HG02678 (cell line): ENCODE measurements around the gene PCDH15.

Source experiments
- ATAC-seq: cut with Tn5 transposase; IDR thresholded peaks from one replicate; pipeline ENCODE4 v1.9.1; 2021; ENCODE audit warnings: mild to moderate bottlenecking, moderate library complexity; ENCODE audit not compliant: unreplicated experiment

PCDH15 gene

GRCh38 chr10:54708591-54708990 is 92.4 kb downstream of the PCDH15 start:
- ATAC-seq = no peak

- no peak for ATAC-seq
Observed at GRCh38 chr10:54708021-54708420, 93.0 kb downstream of the PCDH15 start.

DNA sequence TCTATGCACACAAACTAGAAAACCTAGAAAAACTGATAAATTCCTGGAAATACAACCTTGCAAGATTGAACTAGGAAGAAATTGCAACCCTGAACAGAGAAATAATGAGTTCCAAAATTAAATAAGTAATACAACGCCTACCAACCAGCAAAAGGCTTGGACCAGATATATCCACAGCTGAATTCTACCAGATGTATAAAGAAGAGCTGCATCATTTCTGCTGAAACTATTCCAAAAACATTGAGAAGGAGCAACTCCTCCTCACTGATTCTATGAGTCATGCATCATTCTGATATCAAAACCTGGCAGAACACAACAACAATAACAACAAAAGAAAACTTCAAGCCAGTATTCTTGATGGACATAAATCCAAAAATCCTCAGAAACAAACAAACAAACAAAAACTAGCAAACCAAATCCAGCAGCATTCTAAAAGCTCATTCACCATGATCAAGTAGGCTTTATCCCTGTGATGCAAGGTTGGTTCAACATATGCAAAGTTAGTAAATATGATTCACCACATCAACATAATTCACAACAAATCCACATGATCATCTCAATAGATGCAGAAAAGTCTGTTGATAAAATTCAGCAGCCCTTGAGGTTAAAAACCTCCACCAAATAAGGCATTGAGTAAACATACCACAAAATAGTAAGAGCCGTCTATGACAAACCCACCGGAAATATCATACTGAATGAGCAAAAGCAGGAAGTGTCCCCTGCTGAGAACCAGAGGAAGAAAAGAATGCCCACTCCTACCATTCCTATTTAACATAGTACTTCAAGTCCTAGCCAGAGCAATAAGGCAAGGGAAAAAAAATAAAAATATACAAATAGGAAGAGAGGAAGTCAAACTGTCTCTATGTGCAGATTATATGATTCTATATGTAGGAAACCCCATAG is 98.2 kb downstream of the PCDH15 start:
- ATAC-seq = no peak

DNA sequence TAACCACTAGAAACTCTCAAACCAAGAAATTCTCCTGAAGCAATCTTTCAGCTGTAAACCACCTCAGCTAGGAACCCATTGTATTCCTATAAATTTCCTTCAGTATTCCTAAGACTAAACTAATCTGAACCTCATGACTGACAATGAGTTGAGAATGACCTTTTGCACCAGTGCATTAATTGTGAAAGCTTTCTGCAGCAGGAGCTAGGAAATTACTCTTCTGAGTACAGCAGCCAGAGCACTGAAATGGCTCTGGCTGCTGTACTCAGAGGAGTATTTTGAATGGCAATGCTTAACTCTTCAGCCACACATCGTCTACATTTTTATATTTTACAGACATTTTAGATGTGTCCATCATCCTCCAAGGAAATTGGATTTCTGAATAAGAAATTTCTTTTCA is 109.7 kb downstream of the PCDH15 start:
- no peak for ATAC-seq

DNA sequence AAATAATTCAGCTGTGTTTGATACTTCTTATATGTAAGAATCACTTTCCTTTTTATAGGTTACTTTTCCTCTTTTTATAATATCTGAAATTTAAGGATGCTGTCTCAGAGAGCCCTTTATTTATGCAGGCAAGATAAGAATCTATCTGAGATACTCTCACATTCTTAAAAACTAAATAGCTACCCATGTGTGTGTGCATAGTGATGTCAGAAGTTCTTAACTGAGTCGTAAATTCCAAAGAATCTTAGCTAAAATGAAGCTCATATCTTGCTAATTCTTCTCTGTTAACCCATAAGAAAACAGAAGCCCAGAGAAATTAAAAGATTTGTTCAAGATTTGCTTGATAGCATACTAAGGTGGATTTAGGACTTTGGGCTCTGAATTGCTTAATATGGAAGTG is 118.5 kb downstream of the PCDH15 start:
- ATAC-seq = no peak

- ATAC-seq = no peak
Observed at GRCh38 chr10:54681136-54681535, 119.9 kb downstream of the PCDH15 start.

- no peak for ATAC-seq
Observed at GRCh38 chr10:54667136-54667535, 133.9 kb downstream of the PCDH15 start.

DNA sequence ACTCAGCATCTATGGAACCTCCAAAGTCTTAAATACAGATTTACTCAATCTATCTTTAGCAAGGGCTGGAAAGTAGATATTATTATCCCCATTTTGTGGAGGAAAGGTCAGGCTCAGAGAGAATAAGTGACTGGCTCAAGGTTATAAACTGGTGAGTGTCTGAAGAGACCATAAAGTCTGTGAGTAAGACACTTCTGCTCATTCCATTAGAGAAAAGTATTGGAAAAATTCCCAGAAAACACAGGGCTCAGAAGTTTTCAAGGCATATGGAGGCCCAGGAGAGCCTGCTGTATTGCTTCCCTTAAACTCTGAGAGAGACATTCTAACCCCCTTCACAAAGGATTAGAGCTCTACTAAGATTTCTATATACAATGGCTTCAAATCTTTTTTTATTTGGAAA is 134.8 kb downstream of the PCDH15 start:
- no peak for ATAC-seq

- no peak for ATAC-seq
Observed at GRCh38 chr10:54665095-54665494, 135.9 kb downstream of the PCDH15 start.

GRCh38 chr10:54660397-54660796 is 140.6 kb downstream of the PCDH15 start:
- no peak for ATAC-seq

DNA sequence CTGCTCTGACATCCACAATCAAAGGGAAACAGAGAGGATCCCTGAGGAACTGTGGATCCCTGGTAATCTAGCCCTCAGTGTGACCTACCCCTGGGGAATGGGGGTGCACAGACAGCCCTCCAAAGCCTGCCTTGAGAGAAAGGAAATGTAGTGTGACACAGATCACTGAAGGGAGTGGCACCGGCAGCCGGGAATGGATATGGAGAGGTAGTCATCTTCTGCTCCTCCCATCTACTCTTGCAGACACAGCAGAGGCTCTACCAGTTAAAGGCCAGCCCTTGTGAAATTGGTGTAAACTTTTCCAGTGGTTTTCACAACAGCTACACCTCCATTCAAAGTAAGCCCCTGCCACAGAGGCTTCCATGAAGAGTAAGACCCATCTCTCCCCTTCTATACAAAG is 144.4 kb downstream of the PCDH15 start:
- ATAC-seq = no peak

- no peak for ATAC-seq
Observed at GRCh38 chr10:54653518-54653917, 147.5 kb downstream of the PCDH15 start.

- ATAC-seq = no peak
Observed at GRCh38 chr10:54650547-54650946, 150.5 kb downstream of the PCDH15 start.

- ATAC-seq = no peak
Observed at GRCh38 chr10:54622017-54622416, 179.0 kb downstream of the PCDH15 start.

DNA sequence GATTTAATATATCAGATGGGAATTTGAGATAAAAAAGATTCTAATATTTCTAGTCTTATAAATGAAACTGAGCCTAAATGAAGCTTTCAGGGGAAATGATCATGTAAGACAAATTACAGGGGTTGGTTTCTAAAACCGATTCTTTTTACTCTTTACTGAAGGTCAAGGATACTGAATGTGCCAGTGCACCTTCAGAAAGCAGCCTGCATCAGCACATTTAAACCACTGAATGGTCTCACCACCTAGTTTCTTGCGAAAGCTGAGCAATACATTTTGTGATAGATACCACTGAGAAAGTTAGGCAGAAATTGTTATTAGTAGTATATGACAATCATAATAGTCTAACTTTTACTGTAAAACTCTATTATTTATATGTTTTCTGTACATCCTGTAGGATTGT is 180.7 kb downstream of the PCDH15 start:
- ATAC-seq = no peak

GRCh38 chr10:54614072-54614471 is 187.0 kb downstream of the PCDH15 start:
- ATAC-seq = no peak

DNA sequence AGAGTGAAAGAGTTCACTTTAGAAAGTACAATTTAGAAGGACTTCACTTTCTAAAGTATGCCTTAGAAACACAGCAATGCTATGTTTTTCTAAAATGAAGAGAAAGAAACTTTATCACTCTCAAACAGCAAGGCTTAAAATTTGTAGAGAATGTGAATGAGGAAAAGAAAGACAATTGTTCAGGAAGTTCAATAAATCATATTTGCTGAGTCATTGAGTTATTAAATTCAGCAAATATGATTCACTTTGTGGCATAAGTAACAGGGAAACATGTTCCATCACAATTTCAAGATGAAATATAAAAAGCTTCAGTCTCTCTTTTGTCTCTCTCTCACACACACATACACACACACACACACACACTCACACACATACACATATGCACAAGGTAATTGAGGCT is 187.9 kb downstream of the PCDH15 start:
- no peak for ATAC-seq

DNA sequence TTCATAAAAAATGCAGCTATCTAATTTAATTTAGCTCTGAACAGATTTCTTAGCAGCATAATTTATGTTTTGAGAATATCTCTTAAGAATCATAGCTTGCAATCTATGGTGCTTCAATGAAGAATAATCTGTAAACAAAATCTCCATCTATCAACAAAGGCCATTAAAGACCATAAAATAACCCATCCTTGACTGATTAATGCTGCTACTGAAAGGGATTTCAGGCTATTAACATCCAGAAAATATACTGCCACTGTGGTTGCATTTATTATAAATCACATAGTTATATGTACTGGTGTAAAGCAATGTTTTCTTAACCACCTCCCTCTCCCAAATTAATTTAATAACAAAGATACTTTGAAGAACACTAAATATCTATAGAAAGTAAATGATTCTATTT is 191.6 kb downstream of the PCDH15 start:
- ATAC-seq = no peak

- ATAC-seq = no peak
Observed at GRCh38 chr10:54607983-54608382, 193.0 kb downstream of the PCDH15 start.

DNA sequence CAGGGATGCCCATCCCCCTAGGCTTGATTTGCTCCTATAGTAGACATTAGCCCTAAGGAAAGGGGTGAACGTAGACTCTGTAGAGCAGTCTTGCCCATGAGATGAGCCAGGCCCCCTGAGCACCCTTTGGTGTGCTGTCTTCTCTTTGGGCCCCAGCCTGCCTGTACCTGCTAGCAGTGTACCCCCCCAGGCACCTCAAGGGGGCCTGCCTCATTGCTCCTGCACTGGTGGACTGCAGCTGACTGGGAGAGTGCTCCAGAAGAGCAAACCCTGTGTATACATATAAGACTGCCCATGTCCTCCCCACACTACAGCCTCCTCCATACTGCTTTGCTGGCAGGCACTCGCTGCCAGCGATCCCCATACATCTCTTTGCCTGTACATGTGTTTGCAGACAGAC is 206.7 kb downstream of the PCDH15 start:
- ATAC-seq = no peak

DNA sequence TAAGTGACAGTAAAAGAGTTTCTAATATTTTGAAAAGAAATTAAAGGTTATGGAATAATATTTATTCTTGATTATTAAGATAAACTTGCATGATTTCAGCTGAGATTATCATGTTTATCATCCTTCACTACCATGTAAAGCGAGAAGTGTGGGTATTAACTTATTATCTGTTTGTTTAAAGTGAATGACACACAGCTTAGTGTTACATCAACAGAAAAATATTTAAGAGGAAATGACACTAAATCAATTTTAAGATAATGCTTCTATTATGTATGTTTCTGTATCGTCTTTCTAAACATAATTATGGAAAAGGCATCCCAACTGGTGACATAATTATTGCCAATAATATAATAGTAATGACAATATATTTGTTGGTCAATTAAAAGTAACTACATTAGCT is 213.1 kb downstream of the PCDH15 start:
- ATAC-seq = no peak

DNA sequence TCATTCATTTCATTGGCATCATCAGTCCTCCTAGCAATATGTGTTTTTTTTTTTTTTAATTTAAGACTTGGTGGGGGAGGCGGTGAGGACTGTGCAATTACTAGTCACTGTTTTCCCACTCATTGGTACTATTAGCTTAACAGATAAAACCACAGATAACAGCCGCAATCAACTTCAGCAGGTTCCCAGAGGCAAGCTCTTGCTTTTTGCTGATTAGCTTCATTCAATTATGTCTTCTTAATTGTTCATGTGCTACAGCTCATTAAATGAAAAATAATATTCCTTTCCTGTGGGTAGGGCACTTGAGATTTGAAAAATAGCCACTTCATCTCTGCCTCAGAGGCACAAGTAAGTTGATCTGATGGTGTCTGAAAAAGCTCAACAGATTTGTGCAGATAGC is 215.5 kb downstream of the PCDH15 start:
- ATAC-seq = no peak

DNA sequence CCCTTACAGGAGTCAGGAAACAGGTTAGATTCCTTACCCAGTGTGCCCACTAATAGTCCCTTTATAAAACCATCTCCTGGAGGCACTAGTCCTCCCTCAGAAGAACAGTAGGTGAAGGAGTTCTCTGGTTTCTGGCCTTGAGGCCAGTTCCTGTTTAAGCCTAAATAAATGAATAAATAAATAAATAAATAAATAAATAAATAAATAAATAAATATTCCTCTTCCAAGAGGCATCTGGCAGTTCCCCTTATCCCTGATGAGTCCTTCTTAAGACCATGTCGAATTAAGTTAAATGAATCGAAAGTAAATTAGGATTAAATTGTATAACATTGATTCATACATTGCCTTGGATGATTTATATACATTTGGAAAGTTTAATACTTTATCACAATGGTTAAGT is 223.3 kb downstream of the PCDH15 start:
- no peak for ATAC-seq
